ENCODE measurements around the gene DENND10.

Gene DENND10

DNA sequence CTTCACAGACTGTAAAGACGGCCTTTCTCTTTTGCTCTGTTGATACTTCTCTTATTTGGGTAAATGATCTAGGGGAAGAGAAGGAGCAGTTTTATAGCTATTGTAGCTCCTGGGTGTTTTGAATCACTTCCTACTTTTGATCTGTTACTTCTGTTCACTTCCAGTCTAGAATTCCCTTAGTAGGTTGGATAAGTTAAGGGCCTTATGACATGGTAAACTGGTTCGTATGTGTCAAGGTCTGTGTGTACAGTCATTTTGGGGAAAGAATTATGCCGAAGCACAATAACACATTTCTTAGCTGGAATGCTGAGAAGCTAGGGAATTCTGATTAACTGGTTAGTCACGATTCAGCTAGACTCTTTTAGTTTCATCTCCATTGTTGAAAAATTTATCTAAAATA is 8.1 kb downstream of the DENND10 start:
- H3K27ac ChIP-seq, result no peak overlapping the region
- TF ChIP-seq, protein P1, sequence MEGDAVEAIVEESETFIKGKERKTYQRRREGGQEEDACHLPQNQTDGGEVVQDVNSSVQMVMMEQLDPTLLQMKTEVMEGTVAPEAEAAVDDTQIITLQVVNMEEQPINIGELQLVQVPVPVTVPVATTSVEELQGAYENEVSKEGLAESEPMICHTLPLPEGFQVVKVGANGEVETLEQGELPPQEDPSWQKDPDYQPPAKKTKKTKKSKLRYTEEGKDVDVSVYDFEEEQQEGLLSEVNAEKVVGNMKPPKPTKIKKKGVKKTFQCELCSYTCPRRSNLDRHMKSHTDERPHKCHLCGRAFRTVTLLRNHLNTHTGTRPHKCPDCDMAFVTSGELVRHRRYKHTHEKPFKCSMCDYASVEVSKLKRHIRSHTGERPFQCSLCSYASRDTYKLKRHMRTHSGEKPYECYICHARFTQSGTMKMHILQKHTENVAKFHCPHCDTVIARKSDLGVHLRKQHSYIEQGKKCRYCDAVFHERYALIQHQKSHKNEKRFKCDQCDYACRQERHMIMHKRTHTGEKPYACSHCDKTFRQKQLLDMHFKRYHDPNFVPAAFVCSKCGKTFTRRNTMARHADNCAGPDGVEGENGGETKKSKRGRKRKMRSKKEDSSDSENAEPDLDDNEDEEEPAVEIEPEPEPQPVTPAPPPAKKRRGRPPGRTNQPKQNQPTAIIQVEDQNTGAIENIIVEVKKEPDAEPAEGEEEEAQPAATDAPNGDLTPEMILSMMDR (conservative IDR thresholded peaks at IDR 0.05), result no peak
- TF ChIP-seq ZFX (IDR thresholded peaks at IDR 0.05), result no peak

- TF ChIP-seq, protein P1 (conservative IDR thresholded peaks at IDR 0.05), result no peak
- no peak for TF ChIP-seq ZFX (IDR thresholded peaks at IDR 0.05)
- no peak overlapping the region for H3K27ac ChIP-seq
Measured at GRCh38 chr10:119113751-119114732, 10.1 kb downstream of the DENND10 start.

- H3K27ac ChIP-seq, result no peak overlapping the region
- no peak for TF ChIP-seq ZFX (IDR thresholded peaks at IDR 0.05)
- TF ChIP-seq, protein P1 (conservative IDR thresholded peaks at IDR 0.05), result no peak
Measured at GRCh38 chr10:119115926-119116325, 12.0 kb downstream of the DENND10 start.

GRCh38 chr10:119116326-119116951 is 12.5 kb downstream of the DENND10 start:
- no peak for TF ChIP-seq ZFX (IDR thresholded peaks at IDR 0.05)
- TF ChIP-seq, protein P1 (conservative IDR thresholded peaks at IDR 0.05), result no peak
- no peak overlapping the region for H3K27ac ChIP-seq

DNA sequence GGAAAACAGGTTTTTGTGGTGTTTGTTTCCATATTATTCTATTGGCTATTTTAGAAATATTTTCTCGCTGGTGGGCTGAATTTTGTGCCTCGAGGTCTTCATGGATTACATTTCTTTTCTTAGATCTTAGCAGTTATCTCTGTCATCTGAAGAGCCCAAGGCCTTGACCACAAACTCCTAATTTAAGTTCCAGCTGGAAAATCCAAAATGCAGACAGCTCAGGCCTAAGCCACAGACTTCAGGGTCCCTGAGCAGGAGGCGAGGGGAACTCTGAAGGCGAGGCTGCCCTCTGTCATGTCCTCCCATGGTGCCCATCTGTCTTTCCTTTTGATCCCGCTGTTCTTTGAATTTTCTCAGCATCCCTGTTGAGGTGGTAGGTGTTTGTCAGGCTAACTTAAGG is 14.3 kb downstream of the DENND10 start:
- TF ChIP-seq ZFX (IDR thresholded peaks at IDR 0.05), result no peak
- TF ChIP-seq, protein P1 (conservative IDR thresholded peaks at IDR 0.05), result no peak
- H3K27ac ChIP-seq, result no peak overlapping the region

GRCh38 chr10:119119400-119119799 is 15.5 kb downstream of the DENND10 start:
- no peak overlapping the region for H3K27ac ChIP-seq
- TF ChIP-seq ZFX (IDR thresholded peaks at IDR 0.05), result no peak
- TF ChIP-seq, protein P1 (conservative IDR thresholded peaks at IDR 0.05), result no peak

DNA sequence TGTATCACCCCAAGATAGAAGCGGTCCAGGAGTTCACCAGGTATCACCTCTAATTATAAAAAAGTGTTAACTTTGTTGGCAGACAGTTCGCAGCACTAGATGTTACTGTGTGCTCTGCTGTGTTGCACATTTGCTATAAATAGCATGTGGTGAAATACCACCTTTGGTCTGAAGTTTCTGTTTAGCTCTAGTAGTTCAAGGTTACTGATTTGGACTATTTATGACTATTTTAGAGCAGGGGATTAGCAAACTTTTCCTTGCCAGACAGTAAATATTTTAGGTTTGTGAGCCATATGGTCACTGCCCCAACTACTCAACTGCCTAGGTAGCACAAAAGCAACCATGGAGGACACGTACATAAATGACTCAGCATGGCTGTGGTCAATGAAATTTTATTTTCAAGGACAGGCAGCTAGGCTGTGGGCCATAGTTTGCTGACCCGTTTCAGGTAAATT is 16.5 kb downstream of the DENND10 start:
- no peak overlapping the region for H3K27ac ChIP-seq
- TF ChIP-seq, protein P1 (conservative IDR thresholded peaks at IDR 0.05), result no peak
- no peak for TF ChIP-seq ZFX (IDR thresholded peaks at IDR 0.05)

Data from C4-2B (cell line).